Choroid plexus epithelial cell (primary cell): ENCODE data around the gene LRRC47.
A peak's percentile ranks its signal among the peaks of the same experiment; 100 is the strongest.

Source experiments
- DNase-seq: peaks from one replicate; pipeline ENCODE4 v3.0.0-alpha.2; 2010; ENCODE audit warnings: low read depth
- H3K4me3 ChIP-seq: 2 replicates; pipeline ENCODE4 v1.5.1; 2011; ENCODE audit warnings: low read depth, mild to moderate bottlenecking, control low read depth, low read length, moderate library complexity
- CTCF ChIP-seq: conservative IDR thresholded peaks from 2 replicates; pipeline ENCODE4 v1.5.1; 2011; ENCODE audit warnings: low read depth, mild to moderate bottlenecking, control low read depth, inconsistent platforms, low read length, moderate library complexity

LRRC47 gene

GRCh38 chr1:3796215-3797061 is at the start of gene LRRC47:
Gene LRRC47 (minus strand): TSS chr1:3796498. CDS start chr1:3796476, 22 bp downstream.
- peak; percentile 93 for DNase-seq
- peak within 1 kb of the TSS; percentile 77 for H3K4me3 ChIP-seq
- TF ChIP-seq CTCF, result no peak

- no peak for DNase-seq
- no peak for TF ChIP-seq CTCF
- H3K4me3 ChIP-seq, result no peak overlapping the region
These were observed 46.6 kb upstream of the LRRC47 start for GRCh38 chr1:3842912-3843311.

DNA sequence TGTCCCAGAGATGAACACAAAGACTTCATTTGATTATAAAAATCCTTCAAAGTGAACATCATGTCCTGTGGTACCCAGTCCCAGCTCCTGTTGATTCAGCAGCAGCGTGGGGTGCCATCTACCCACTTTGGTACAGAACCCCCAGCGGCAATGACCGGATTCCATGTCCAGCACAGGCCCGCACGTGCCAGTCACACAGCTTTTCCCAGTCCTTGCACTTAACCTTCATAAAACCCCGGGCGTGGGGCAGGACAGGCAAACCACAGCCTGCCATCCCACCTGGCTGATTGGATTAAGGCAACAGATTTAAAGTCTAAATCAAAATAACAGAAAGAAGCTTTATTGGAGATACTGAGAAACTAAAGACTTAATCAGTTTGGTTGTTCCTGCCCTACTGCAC is 45.2 kb upstream of the LRRC47 start:
- no peak for DNase-seq
- TF ChIP-seq CTCF, result no peak
- H3K4me3 ChIP-seq, result no peak overlapping the region

- no peak for DNase-seq
- no peak for TF ChIP-seq CTCF
- H3K4me3 ChIP-seq, result no peak overlapping the region
These were observed 42.5 kb upstream of the LRRC47 start for GRCh38 chr1:3838788-3839187.

DNA sequence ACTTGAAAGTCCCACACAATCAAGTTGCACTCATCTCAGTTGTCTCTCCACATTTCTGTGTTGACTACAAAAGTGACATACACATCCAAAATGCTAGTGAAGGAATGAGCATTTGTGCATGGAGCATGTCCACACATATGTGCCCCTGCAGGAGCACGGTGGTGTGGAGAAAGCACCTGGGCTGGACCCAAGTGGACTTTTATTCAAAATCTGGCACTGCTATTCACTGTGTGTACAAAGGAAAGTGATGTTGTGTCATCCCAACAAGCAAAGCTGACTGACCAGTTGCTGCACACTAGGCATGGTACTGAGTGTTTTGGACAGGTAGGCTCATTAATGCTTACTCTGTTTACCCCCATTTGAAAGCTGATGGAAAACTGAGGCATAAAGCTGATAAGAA is 41.4 kb upstream of the LRRC47 start:
- TF ChIP-seq CTCF, result no peak
- no peak overlapping the region for H3K4me3 ChIP-seq
- DNase-seq, result no peak

- DNase-seq, result no peak
- H3K4me3 ChIP-seq, result no peak overlapping the region
- no peak for TF ChIP-seq CTCF
These were observed 40.9 kb upstream of the LRRC47 start for GRCh38 chr1:3837200-3837599.

DNA sequence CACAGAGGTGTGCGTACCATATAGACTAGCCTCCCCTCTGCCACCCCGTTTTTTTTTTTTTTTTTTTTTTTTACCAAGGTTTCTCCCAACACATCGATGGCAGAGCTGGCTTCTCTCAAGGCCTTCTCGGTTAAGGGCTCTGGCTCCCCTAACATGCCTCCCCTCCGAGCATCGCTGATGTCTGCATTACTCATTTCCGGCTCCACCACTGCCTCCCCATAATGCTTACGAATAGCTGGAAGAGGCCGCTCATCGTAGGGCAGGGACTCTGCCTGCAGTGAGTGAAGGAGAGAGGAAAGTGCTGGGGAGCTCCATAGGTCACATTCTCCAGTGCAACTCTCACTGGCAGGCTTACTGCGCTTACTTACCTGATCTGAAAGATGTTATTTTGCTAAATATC is 40.1 kb upstream of the LRRC47 start:
- TF ChIP-seq CTCF, result no peak
- H3K4me3 ChIP-seq, result no peak overlapping the region
- DNase-seq, result peak; percentile 22
